WTC11 (cell line): ENCODE results near the gene FNDC3B.

Experiments
- CREB1 ChIP-seq: sonication (generic); formaldehyde crosslinking; IDR thresholded peaks from 2 replicates; pipeline ENCODE4 v1.8.0; 2023; ENCODE audit warnings: mild to moderate bottlenecking, missing genetic modification reagents
- FOXJ3 ChIP-seq: sonication (generic); formaldehyde crosslinking; IDR thresholded peaks from 2 replicates; pipeline ENCODE4 v1.9.0; 2021; ENCODE audit warnings: missing genetic modification reagents, mild to moderate bottlenecking, borderline replicate concordance
- JAZF1 ChIP-seq: fragments of 250-450 bp; sonication (Bioruptor Pico); IDR thresholded peaks from 2 replicates; pipeline ENCODE4 v1.9.0; 2021; ENCODE audit warnings: moderate library complexity, mild to moderate bottlenecking, inconsistent platforms
- NR2C2 ChIP-seq: sonication (generic); formaldehyde crosslinking; IDR thresholded peaks from 2 replicates; pipeline ENCODE4 v1.8.0; 2022; ENCODE audit warnings: mild to moderate bottlenecking, missing genetic modification reagents
- SP1 ChIP-seq: sonication (generic); formaldehyde crosslinking; conservative IDR thresholded peaks from 2 replicates; pipeline ENCODE4 v1.8.1; 2022; ENCODE audit warnings: missing genetic modification reagents
- TCF7 ChIP-seq: sonication (generic); formaldehyde crosslinking; IDR thresholded peaks from 2 replicates; pipeline ENCODE4 v1.8.0; 2022; ENCODE audit warnings: mild to moderate bottlenecking, low read depth, missing genetic modification reagents, moderate library complexity
- TF ChIP-seq, protein P1 (sequence below): fragments of 200-600 bp; IDR thresholded peaks from 2 replicates; pipeline ENCODE4 v1.8.0; 2022; ENCODE audit warnings: antibody characterized with exemption
- TF ChIP-seq, protein P2 (sequence below): sonication (generic); formaldehyde crosslinking; IDR thresholded peaks from 2 replicates; pipeline ENCODE4 v1.8.1; 2023; ENCODE audit warnings: mild to moderate bottlenecking, missing genetic modification reagents, moderate library complexity
- TF ChIP-seq, protein P3 (sequence below): sonication (generic); formaldehyde crosslinking; IDR thresholded peaks from 2 replicates; pipeline ENCODE4 v1.8.1; 2022; ENCODE audit warnings: low read depth, missing genetic modification reagents, borderline replicate concordance
- TF ChIP-seq, protein P4 (sequence below): fragments of 250-450 bp; sonication (Bioruptor Pico); IDR thresholded peaks from 2 replicates; pipeline ENCODE4 v2.1.2; 2022; ENCODE audit warnings: mild to moderate bottlenecking, moderate library complexity
- TF ChIP-seq, protein P5 (sequence below): sonication (generic); formaldehyde crosslinking; IDR thresholded peaks from 2 replicates; pipeline ENCODE4 v1.8.1; 2023; ENCODE audit warnings: mild to moderate bottlenecking, missing genetic modification reagents, borderline replicate concordance

DNA sequence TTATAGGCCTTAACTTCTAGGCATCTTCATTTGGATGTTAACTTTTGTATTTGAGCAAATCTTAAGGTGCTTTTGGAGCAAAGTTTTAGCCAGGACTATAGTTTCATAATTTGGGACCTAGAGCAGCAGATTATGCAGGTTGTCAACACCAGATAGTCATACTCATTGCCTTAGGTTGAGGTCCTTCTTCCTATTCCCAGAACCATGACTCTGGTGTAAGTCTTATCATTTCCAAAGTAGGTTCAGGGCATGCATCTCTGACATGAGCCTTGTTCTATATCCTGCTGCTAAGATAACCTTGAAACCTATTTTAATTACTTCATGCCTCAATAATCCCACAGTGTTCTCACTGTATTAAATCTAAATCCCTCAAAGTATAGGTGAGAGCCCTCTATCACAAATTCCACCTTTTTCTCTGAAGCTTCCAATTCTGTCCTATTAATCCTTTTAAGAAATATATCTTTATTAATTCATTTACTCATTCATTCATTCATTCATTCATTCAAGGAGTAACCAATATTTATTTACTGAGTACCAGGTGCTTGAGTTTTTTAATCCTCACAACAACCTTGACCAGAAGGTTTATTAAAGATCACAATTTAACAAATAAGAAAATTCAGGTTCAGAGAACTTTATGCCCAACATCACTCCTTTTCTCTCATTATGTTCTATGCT is 2.7 kb upstream of the FNDC3B start:
- TF ChIP-seq JAZF1 (no peak), CREB1 (CRISPR knock-in tag) (no peak), SP1 (CRISPR knock-in tag) (no peak), NR2C2 (CRISPR knock-in tag) (no peak), FOXJ3 (CRISPR knock-in tag) (no peak), TCF7 (CRISPR knock-in tag) (no peak)
- TF ChIP-seq, protein P1, sequence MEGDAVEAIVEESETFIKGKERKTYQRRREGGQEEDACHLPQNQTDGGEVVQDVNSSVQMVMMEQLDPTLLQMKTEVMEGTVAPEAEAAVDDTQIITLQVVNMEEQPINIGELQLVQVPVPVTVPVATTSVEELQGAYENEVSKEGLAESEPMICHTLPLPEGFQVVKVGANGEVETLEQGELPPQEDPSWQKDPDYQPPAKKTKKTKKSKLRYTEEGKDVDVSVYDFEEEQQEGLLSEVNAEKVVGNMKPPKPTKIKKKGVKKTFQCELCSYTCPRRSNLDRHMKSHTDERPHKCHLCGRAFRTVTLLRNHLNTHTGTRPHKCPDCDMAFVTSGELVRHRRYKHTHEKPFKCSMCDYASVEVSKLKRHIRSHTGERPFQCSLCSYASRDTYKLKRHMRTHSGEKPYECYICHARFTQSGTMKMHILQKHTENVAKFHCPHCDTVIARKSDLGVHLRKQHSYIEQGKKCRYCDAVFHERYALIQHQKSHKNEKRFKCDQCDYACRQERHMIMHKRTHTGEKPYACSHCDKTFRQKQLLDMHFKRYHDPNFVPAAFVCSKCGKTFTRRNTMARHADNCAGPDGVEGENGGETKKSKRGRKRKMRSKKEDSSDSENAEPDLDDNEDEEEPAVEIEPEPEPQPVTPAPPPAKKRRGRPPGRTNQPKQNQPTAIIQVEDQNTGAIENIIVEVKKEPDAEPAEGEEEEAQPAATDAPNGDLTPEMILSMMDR, result no peak
- TF ChIP-seq, protein P2, sequence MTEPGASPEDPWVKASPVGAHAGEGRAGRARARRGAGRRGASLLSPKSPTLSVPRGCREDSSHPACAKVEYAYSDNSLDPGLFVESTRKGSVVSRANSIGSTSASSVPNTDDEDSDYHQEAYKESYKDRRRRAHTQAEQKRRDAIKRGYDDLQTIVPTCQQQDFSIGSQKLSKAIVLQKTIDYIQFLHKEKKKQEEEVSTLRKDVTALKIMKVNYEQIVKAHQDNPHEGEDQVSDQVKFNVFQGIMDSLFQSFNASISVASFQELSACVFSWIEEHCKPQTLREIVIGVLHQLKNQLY, result no peak
- TF ChIP-seq, protein P3, sequence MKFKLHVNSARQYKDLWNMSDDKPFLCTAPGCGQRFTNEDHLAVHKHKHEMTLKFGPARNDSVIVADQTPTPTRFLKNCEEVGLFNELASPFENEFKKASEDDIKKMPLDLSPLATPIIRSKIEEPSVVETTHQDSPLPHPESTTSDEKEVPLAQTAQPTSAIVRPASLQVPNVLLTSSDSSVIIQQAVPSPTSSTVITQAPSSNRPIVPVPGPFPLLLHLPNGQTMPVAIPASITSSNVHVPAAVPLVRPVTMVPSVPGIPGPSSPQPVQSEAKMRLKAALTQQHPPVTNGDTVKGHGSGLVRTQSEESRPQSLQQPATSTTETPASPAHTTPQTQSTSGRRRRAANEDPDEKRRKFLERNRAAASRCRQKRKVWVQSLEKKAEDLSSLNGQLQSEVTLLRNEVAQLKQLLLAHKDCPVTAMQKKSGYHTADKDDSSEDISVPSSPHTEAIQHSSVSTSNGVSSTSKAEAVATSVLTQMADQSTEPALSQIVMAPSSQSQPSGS (CRISPR knock-in tag), result no peak
- TF ChIP-seq, protein P4, sequence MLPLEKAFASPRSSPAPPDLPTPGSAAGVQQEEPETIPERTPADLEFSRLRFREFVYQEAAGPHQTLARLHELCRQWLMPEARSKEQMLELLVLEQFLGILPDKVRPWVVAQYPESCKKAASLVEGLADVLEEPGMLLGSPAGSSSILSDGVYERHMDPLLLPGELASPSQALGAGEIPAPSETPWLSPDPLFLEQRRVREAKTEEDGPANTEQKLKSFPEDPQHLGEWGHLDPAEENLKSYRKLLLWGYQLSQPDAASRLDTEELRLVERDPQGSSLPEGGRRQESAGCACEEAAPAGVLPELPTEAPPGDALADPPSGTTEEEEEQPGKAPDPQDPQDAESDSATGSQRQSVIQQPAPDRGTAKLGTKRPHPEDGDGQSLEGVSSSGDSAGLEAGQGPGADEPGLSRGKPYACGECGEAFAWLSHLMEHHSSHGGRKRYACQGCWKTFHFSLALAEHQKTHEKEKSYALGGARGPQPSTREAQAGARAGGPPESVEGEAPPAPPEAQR (CRISPR knock-in tag), result no peak
- TF ChIP-seq, protein P5, sequence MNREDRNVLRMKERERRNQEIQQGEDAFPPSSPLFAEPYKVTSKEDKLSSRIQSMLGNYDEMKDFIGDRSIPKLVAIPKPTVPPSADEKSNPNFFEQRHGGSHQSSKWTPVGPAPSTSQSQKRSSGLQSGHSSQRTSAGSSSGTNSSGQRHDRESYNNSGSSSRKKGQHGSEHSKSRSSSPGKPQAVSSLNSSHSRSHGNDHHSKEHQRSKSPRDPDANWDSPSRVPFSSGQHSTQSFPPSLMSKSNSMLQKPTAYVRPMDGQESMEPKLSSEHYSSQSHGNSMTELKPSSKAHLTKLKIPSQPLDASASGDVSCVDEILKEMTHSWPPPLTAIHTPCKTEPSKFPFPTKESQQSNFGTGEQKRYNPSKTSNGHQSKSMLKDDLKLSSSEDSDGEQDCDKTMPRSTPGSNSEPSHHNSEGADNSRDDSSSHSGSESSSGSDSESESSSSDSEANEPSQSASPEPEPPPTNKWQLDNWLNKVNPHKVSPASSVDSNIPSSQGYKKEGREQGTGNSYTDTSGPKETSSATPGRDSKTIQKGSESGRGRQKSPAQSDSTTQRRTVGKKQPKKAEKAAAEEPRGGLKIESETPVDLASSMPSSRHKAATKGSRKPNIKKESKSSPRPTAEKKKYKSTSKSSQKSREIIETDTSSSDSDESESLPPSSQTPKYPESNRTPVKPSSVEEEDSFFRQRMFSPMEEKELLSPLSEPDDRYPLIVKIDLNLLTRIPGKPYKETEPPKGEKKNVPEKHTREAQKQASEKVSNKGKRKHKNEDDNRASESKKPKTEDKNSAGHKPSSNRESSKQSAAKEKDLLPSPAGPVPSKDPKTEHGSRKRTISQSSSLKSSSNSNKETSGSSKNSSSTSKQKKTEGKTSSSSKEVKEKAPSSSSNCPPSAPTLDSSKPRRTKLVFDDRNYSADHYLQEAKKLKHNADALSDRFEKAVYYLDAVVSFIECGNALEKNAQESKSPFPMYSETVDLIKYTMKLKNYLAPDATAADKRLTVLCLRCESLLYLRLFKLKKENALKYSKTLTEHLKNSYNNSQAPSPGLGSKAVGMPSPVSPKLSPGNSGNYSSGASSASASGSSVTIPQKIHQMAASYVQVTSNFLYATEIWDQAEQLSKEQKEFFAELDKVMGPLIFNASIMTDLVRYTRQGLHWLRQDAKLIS, result no peak
